Skeletal muscle tissue (tissue), 4 donors: ENCODE measurements around the gene CFAP46. TPM values are rescaled to one million over a fixed set of nuclear protein-coding genes. Genes with fewer than 3 reads are reported as not detected.
"Not testable (repeated sequence)": the region's sequence is repeated elsewhere in the genome, so short reads cannot be mapped to it uniquely, and the experiment has no call there.

ENCODE experiments used
- H3K27ac ChIP-seq: one replicate; pipeline ENCODE4 v1.7.0; 2013; ENCODE audit warnings: mild to moderate bottlenecking, low read depth, low read length, inconsistent platforms
- H3K27me3 ChIP-seq, 3 donors: one replicate each; pipeline ENCODE4 v1.7.0; 2013; ENCODE audit warnings: low read length in 3 of 3; ENCODE audit not compliant: control insufficient read depth in 3 of 3, insufficient read depth in 3 of 3
- H3K36me3 ChIP-seq, 3 donors: one replicate each; pipeline ENCODE4 v1.7.0; 2013; ENCODE audit warnings: low read length in 3 of 3; ENCODE audit not compliant: control insufficient read depth in 3 of 3, insufficient read depth in 3 of 3
- H3K4me1 ChIP-seq, 3 donors: one replicate each; pipeline ENCODE4 v1.7.0; 2013; ENCODE audit warnings: low read length in 3 of 3, mild to moderate bottlenecking in 3 of 3; ENCODE audit not compliant: control insufficient read depth in 3 of 3, insufficient read depth in 3 of 3
- H3K4me3 ChIP-seq, 3 donors: one replicate each; pipeline ENCODE4 v1.7.0; 2013; ENCODE audit warnings: low read length in 3 of 3
- H3K9ac ChIP-seq, 3 donors: one replicate each; pipeline ENCODE4 v1.7.0; 2013; ENCODE audit warnings: low read length in 3 of 3, mild to moderate bottlenecking in 3 of 3, moderate library complexity in 2 of 3, low read depth in 1 of 3
- H3K9me3 ChIP-seq, 3 donors: one replicate each; pipeline ENCODE4 v1.7.0; 2013; ENCODE audit warnings: low read length in 3 of 3; ENCODE audit not compliant: control insufficient read depth in 3 of 3
- total RNA-seq: library from RNA; depleted of rRNA; stranded (reverse); fragments of >200 nt; gene quantifications from one replicate; pipeline ENCODE4 v1.2.3, GENCODE V29; 2014
- donor health status: Osteomylitis.

CFAP46 gene
- total RNA-seq, 1 donor from 2014 or later: not detected

DNA sequence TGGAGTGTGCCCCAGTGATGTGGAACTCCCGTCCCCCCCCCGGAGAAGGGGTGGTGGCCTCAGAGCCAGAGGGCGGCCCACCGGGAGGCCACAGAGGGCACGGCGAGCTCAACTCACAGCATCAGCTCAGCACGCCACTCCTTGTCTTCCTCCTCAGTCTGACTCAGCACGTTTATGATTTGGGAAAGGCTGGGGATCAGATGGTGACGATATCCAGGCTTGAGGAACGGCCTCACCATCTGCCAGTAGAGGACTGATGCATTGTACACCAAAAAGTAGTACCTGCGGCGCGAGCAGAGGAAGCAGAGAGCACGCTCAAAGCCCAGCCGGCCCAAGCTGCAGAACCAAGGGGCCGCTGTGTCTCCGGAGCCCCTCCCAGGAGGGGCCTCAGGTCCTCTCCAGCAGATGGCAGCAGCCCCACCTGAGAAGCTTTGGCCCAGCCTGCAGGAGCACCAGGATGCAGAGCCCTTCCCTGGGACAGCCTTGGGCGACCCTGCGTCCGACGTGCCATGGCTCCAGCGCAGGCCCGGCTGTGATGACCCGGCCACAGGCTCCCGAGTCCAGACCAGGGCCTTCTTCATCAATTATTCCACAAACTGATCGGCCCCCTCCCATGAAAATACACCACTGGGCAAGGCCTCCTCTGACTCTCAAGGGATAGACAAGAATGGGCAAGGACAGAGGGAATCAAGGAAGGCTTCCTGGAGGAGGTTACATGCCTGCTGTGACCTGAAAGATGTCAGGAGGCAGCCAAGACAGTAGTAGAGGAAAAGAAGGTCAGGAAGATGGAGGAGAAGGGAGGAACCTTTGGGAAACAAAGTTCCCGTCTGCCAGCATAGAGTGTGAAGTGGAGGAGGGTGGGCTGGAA lies 3.7 kb downstream of the CFAP46 start:
- Histone ChIP-seq H3K9ac (no peak overlapping the region), H3K27me3 (peaks cover 41 to 57% (median 49%) of the 10 kb centered on the region in 3 donors), H3K4me3 (no peak overlapping the region), H3K4me1 (peaks cover 0 to 6% (median 5%) of the 10 kb centered on the region in 3 donors), H3K9me3 (no peaks in the 10 kb centered on the region), H3K36me3 (no peaks in the 10 kb centered on the region), H3K27ac (no peak overlapping the region)

DNA sequence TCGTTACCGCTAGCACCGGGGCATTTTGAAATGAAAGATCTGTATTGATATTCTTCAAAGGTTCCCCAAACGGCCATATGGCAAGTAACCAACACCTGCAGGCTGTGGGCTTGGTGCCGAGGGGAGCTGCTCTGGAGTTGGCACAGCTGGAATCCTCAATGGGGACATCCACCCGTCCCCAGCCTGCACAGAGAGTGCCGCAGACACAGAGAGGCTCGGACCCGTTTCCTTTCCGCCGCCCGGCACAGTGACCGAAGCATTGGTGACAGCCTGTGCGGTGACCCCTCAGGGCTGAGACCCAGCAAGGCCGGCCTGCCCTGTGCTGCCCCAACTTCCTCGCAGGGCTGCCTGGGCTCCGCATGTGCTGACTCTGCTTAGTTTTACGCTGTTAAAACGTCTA lies 4.5 kb downstream of the CFAP46 start:
- Histone ChIP-seq H3K4me3 (no peak overlapping the region), H3K9ac (no peak overlapping the region), H3K27ac (no peak overlapping the region), H3K27me3 (peaks cover 37 to 49% (median 49%) of the 10 kb centered on the region in 3 donors), H3K9me3 (no peaks in the 10 kb centered on the region), H3K4me1 (peaks cover 0 to 6% (median 3%) of the 10 kb centered on the region in 3 donors), H3K36me3 (no peaks in the 10 kb centered on the region)

DNA sequence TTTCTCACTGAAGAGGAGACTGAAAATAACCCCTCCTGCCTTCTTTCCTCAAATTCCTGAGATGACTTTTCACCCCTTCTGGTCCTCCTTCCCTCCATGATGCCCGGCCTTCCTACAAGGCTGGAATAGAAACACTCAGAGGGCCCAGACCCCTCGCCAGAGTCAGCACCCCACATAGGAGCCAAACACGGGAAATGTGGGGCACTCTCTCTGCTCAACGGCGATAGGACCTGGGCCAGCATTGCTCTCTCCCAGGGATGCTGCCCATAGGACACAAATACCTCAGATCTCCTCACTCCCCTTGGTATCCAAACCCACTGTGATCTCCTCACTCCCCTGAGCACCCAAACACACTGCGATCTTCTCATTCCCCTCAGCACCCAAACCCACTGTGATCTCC lies 7.4 kb downstream of the CFAP46 start:
- H3K36me3 ChIP-seq: no peaks in the 10 kb centered on the region
- H3K9me3 ChIP-seq: no peaks in the 10 kb centered on the region
- no peak overlapping the region for H3K27ac ChIP-seq
- no peak overlapping the region for H3K9ac ChIP-seq
- H3K27me3 ChIP-seq: peaks cover 20 to 29% (median 28%) of the 10 kb centered on the region in 3 donors
- H3K4me1 ChIP-seq: no peaks in the 10 kb centered on the region
- H3K4me3 ChIP-seq: no peak overlapping the region

DNA sequence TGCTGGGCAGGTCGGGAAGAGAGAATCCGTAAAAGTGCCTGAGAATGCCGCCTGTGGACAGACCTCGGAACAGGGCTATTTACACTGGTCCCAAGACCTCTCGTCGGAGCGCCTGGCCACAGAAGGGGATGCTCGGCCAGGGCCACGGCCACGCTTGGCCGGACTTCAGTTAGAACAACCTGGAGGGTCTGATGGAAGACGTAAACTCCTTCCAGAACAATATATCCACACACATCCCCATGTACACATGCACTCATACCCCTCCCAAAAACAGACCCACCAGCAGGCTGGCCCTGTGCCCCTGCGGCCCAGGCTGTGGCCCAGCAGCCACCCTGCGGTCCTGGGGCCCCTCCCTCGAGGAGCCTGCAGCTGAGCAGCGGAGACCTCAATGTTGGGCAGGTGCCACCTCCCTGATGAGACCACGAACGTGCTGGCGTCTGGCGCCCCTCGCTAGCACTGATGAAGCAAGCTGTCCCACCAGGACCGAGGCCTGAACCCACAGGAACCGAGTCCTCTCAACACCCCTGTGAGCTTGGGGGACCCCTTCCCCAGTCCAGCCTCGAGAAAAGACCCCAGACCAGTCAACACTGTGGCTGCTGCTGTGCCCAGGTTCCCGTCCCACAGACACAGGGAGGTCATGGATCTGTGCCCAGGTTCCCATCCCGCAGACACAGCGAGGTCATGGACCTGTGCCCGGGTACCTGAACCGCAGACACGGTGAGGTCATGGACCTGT lies 8.9 kb downstream of the CFAP46 start:
- Histone ChIP-seq H3K4me1 (no peaks in the 10 kb centered on the region), H3K9ac (no peak overlapping the region), H3K27me3 (peaks cover 11 to 18% (median 15%) of the 10 kb centered on the region in 3 donors), H3K4me3 (no peak overlapping the region), H3K9me3 (no peaks in the 10 kb centered on the region), H3K27ac (no peak overlapping the region), H3K36me3 (no peaks in the 10 kb centered on the region)

DNA sequence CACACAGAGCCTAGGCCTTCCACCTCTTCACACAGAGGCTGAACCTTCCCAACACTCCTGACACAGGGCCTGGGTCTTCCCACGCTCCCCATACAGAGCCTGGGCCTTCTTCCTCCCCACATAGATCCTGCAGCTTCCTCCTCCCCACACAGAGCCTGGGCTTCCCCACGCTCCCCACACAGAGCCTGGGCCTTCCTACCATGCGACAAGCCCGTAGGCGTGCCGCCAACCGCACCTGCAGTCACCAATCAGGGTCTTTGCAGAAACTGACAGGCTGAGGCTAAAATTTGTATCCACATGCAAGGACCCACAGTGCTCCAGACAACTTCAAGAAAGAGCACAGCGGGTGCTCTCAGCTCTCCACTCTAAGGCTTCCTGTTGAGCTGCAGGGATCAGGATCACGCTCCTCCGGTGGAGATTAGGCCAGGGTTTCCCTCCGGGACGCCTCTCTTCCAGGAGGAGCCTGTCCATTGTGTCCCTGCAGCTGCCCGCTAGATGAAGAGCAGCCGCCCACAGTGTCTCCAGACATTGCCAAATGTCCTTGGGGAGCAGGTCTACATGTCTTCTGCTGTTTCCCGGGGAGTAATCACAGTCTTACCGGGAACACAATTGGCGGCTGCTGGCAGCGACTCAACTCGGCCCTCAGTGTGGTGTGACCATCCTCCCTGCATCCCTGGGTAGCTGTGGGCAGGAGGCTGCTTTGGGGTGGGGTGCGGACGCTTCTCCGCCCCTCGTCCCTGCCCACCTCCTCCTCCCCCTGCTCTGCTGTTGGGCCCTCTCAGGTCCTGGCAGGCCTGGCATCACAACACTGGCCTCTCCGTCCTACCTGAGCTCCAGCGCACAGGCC lies 9.7 kb downstream of the CFAP46 start:
- Histone ChIP-seq H3K36me3 (no peaks in the 10 kb centered on the region), H3K4me1 (no peaks in the 10 kb centered on the region), H3K27me3 (peaks cover 6 to 12% (median 11%) of the 10 kb centered on the region in 3 donors), H3K9me3 (no peaks in the 10 kb centered on the region), H3K27ac (no peak overlapping the region), H3K9ac (no peak overlapping the region), H3K4me3 (no peak overlapping the region)

DNA sequence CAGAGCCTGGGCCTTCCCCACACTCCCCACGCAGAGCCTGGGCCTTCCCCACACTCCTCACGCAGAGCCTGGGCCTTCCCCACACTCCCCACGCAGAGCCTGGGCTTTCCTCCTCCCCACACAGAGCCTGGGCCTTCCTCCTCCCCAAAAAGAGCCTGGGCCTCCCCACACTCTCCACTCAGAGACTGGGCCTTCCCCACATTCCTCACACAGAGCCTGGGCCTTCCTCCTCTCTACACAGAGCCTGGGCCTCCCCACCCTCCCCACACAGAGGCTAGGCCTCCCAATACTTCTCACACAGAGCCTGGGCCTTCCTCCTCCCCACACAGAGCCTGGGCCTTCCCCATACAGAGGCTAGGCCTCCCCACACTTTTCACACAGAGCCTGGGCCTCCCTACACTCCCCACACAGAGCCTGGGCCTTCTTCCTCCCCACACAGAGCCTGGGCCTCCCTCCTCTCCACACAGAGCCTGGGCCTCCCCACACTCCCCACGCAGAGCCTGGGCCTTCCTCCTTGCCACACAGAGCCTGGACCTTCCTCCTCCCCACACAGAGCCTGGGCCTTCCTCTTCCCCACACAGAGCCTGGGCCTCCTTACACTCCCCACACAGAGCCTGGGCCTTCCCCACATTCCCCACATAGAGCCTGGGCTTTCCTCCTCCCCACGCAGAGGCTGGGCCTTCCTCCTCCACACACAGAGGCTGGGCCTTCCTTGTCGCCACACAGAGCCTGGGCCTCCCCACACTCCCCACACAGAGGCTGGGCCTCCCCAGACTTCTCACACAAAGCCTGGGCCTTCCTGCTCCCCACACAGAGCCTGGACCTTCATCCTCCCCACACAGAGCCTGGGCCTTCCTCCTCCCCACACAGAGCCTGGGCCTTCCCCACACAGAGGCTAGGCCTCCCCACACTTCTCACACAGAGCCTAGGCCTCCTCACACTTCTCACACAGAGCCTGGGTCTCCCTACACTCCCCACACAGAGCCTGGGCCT lies 10.8 kb downstream of the CFAP46 start:
- not testable (repeated sequence) for H3K4me1 ChIP-seq, H3K4me3 ChIP-seq, H3K9ac ChIP-seq, H3K27ac ChIP-seq, H3K9me3 ChIP-seq, H3K36me3 ChIP-seq
- H3K27me3 ChIP-seq: peaks cover 5 to 11% (median 6%) of the 10 kb centered on the region in 3 donors

DNA sequence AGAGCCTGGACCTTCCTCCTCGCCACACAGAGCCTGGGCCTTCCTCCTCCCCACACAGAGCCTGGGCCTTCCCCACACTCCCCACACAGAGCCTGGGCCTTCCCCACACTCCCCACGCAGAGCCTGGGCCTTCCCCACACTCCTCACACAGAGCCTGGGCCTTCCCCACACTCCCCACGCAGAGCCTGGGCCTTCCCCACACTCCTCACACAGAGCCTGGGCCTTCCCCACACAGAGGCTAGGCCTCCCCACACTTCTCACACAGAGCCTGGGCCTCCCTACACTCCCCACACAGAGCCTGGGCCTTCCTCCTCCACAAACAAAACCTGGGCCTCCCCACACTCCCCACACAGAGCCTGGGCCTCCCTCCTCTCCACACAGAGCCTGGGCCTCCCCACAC lies 11.7 kb downstream of the CFAP46 start:
- H3K9me3 ChIP-seq, H3K4me1 ChIP-seq, H3K36me3 ChIP-seq, H3K27me3 ChIP-seq, H3K4me3 ChIP-seq, H3K9ac ChIP-seq, H3K27ac ChIP-seq: not testable (repeated sequence)

DNA sequence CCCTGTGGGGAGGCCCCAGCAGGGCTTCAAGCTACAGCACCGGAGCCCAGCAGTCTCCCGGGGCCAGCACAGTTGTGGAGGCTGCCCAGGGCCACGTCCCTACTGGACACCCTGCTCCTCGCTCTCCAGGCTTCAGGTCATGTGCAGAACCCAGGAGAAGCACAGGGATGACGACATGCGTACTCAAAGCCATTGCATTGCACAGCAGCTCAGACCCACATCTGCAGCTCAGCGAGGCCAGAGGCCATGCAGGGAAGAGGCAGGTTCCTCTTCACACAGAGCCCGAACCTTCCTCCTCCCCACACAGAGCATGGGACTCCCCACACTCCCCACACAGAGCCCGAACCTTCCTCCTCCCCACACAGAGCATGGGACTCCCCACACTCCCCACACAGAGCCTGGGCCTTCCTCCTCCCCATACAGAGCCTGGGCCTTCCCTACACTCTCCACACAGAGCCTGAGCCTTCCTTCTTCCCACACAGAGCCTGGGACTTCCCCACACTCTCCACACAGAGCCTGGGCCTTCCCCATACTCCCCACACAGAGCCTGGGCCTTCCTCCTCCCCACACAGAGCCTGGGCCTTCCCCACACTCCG lies 12.3 kb downstream of the CFAP46 start:
- no peak overlapping the region for H3K27ac ChIP-seq
- H3K4me3 ChIP-seq: no peak overlapping the region
- H3K27me3 ChIP-seq: peaks cover 1 to 10% (median 7%) of the 10 kb centered on the region in 3 donors
- no peaks in the 10 kb centered on the region for H3K36me3 ChIP-seq
- H3K4me1 ChIP-seq: no peaks in the 10 kb centered on the region
- no peaks in the 10 kb centered on the region for H3K9me3 ChIP-seq
- H3K9ac ChIP-seq: no peak overlapping the region

DNA sequence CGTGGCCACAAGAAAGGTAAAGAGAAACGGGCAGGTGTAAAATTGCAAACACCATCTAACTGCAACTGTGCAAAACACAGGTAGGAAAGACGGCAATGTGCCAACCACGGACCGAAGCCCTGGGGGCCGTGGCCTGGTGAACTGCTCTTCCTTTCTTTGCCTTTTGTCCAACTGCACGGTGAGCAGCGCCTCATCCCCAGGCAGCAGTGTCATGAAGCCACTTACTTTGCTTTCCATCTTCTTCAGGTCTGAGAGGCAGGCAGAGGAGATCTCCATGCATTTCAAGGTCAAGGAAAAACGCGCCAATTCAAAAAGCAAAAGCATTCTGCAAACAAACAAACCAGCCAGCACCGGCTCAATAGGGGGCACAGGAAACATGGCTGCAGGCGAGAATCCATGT lies 12.9 kb downstream of the CFAP46 start:
- no peak overlapping the region for H3K27ac ChIP-seq
- H3K27me3 ChIP-seq: peaks cover 0 to 10% (median 7%) of the 10 kb centered on the region in 3 donors
- H3K9ac ChIP-seq: no peak overlapping the region
- no peaks in the 10 kb centered on the region for H3K9me3 ChIP-seq
- no peak overlapping the region for H3K4me3 ChIP-seq
- H3K36me3 ChIP-seq: no peaks in the 10 kb centered on the region
- no peaks in the 10 kb centered on the region for H3K4me1 ChIP-seq
